Stimulated activated naive CD8-positive, alpha-beta T cell treated with anti-CD3 and anti-CD28 coated beads, Interleukin-15, Interleukin-2, amounts not matched to agents 100 U/mL and 50 U/mL, for 24 hours (primary cell): ENCODE measurements around the gene SEMA4A.
"Not testable (repeated sequence)": the region's sequence is repeated elsewhere in the genome, so short reads cannot be mapped to it uniquely, and the experiment has no call there.

ENCODE experiments used
- ATAC-seq: fragments of 150-1000 bp; cut with Tn5 transposase; one replicate; pipeline ENCODE4 v1.10.0; 2021
- DNase-seq: peaks from one replicate; pipeline ENCODE4 v3.0.0; 2021

SEMA4A gene

GRCh38 chr1:156160000-156160742 is 6.8 kb downstream of the SEMA4A start:
- ATAC-seq (no peak), DNase-seq (no peak)

- DNase-seq (peak; percentile 81), ATAC-seq (peak; percentile 80)
These were observed 7.4 kb downstream of the SEMA4A start for GRCh38 chr1:156160743-156161171.

- DNase-seq (no peak), ATAC-seq (no peak)
These were observed 9.1 kb downstream of the SEMA4A start for GRCh38 chr1:156162430-156163037.

- DNase-seq (no peak), ATAC-seq (no peak)
These were observed 10.3 kb downstream of the SEMA4A start for GRCh38 chr1:156163712-156164111.

- no peak for DNase-seq
- no peak for ATAC-seq
These were observed 10.9 kb downstream of the SEMA4A start for GRCh38 chr1:156164125-156164831.

- ATAC-seq: no peak
- DNase-seq: no peak
These were observed 11.7 kb downstream of the SEMA4A start for GRCh38 chr1:156165083-156165482.

GRCh38 chr1:156167536-156167935 is 14.2 kb downstream of the SEMA4A start:
- ATAC-seq: no peak

GRCh38 chr1:156172696-156173470 is 19.5 kb downstream of the SEMA4A start:
- ATAC-seq (peak; percentile 42), DNase-seq (no peak)

More at GRCh38 chr1:156167536-156167935, 14.2 kb downstream of the SEMA4A start:
- DNase-seq: no peak

GRCh38 chr1:156176610-156177210 is 23.3 kb downstream of the SEMA4A start:
- ATAC-seq: peak; percentile 6
- no peak for DNase-seq

GRCh38 chr1:156177919-156178654 is 24.7 kb downstream of the SEMA4A start:
- ATAC-seq (peak; percentile 9), DNase-seq (no peak)

- DNase-seq (no peak), ATAC-seq (no peak)
These were observed 27.1 kb downstream of the SEMA4A start for GRCh38 chr1:156180471-156180870.

- ATAC-seq, DNase-seq: not testable (repeated sequence)
These were observed 28.1 kb downstream of the SEMA4A start for GRCh38 chr1:156181391-156181924.

GRCh38 chr1:156182010-156182779 is 28.8 kb downstream of the SEMA4A start:
- not testable (repeated sequence) for ATAC-seq, DNase-seq

GRCh38 chr1:156186347-156187177 is 33.2 kb downstream of the SEMA4A start:
- not testable (repeated sequence) for DNase-seq, ATAC-seq

GRCh38 chr1:156190265-156190664 is 36.9 kb downstream of the SEMA4A start:
- not testable (repeated sequence) for ATAC-seq, DNase-seq

GRCh38 chr1:156191292-156191964 is 38.0 kb downstream of the SEMA4A start:
- no peak for DNase-seq
- no peak for ATAC-seq

- ATAC-seq: no peak
- no peak for DNase-seq
These were observed 39.8 kb downstream of the SEMA4A start for GRCh38 chr1:156193208-156193487.

GRCh38 chr1:156193488-156194299 is 40.3 kb downstream of the SEMA4A start, which contains the start of gene SLC25A44:
Gene SLC25A44 (plus strand): TSS chr1:156194104. CDS start chr1:156199848, 5,744 bp downstream.
- ATAC-seq: peak; percentile 96
- DNase-seq: peak; percentile 95
